HUES6 (cell line): Measurements from ENCODE around the gene PRM1.

Experiments used
- H3K27ac ChIP-seq: 2 replicates; pipeline ENCODE4 v1.7.0; 2013; ENCODE audit warnings: low read depth, mild to moderate bottlenecking, low read length, inconsistent platforms
- H3K27me3 ChIP-seq: 2 replicates; pipeline ENCODE4 v1.6.1; 2013; ENCODE audit warnings: low read length; ENCODE audit not compliant: control insufficient read depth, insufficient read depth
- H3K36me3 ChIP-seq: 2 replicates; pipeline ENCODE4 v1.6.1; 2013; ENCODE audit warnings: low read length; ENCODE audit not compliant: control insufficient read depth, insufficient read depth
- H3K4me1 ChIP-seq: 2 replicates; pipeline ENCODE4 v1.6.1; 2013; ENCODE audit warnings: low read length; ENCODE audit not compliant: control insufficient read depth, insufficient read depth
- H3K4me3 ChIP-seq: 2 replicates; pipeline ENCODE4 v1.5.1; 2013; ENCODE audit warnings: low read depth, low read length
- H3K9ac ChIP-seq: one replicate; pipeline ENCODE4 v1.6.1; 2013; ENCODE audit warnings: mild to moderate bottlenecking, low read length
- H3K9me3 ChIP-seq: 2 replicates; pipeline ENCODE4 v1.6.1; 2013; ENCODE audit warnings: low read depth, low read length; ENCODE audit not compliant: control insufficient read depth, insufficient read depth

The PRM1 gene

DNA sequence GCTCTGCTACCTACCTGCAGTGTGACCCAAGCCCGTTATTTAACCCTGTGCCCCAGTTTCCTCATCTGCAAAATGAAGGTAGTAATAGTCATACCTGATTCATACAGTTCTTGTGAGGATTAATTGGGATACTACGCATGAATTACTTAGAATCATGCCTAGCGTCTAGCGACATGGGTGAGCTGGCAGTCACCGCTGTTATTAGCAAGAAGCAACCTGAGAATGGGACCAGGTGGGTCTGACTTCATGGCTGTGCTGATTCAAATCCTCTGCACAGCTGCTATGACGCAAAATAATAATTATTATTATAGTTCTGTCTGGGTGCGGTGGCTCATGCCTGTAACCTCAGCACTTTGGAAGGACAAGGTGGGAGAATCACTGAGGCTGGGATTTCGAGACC, 33.0 kb downstream of the PRM1 start:
- no peak overlapping the region for H3K27ac ChIP-seq
- no peak overlapping the region for H3K4me3 ChIP-seq
- H3K4me1 ChIP-seq, result peaks cover 4% of the 10 kb centered on the region; the same call in 1 of the 2 replicates
- H3K27me3 ChIP-seq, result no peaks in the 10 kb centered on the region; the same call in 1 of the 2 replicates
- H3K9ac ChIP-seq, result no peak overlapping the region
- H3K9me3 ChIP-seq, result no peaks in the 10 kb centered on the region
- peaks cover 5% of the 10 kb centered on the region; the same call in 1 of the 2 replicates for H3K36me3 ChIP-seq

DNA sequence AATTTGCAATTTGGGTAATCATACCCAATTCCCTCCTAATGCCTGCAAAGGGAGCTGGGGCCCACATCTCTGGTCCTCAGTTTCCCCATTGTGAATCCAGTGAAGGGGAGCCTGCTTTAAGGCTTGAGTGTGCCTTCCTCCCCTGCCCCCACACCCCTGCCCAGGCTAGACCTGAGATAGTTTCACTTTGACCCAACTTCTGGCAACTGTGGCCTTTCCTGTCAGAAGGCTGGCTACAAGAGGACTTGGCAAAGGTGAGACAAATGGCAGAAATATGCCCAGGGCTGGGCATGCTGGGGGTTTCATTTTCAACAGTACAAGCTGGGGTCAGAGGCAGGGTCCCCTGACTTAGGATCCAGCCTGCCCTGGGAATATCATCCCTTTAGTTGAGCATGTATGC, 35.1 kb downstream of the PRM1 start:
- no peaks in the 10 kb centered on the region for H3K9me3 ChIP-seq
- H3K27me3 ChIP-seq, result no peaks in the 10 kb centered on the region; the same call in 1 of the 2 replicates
- H3K4me3 ChIP-seq, result no peak overlapping the region
- H3K27ac ChIP-seq, result no peak overlapping the region
- H3K9ac ChIP-seq, result no peak overlapping the region
- H3K36me3 ChIP-seq, result no peaks in the 10 kb centered on the region
- peaks cover 4% of the 10 kb centered on the region; the same call in 1 of the 2 replicates for H3K4me1 ChIP-seq

DNA sequence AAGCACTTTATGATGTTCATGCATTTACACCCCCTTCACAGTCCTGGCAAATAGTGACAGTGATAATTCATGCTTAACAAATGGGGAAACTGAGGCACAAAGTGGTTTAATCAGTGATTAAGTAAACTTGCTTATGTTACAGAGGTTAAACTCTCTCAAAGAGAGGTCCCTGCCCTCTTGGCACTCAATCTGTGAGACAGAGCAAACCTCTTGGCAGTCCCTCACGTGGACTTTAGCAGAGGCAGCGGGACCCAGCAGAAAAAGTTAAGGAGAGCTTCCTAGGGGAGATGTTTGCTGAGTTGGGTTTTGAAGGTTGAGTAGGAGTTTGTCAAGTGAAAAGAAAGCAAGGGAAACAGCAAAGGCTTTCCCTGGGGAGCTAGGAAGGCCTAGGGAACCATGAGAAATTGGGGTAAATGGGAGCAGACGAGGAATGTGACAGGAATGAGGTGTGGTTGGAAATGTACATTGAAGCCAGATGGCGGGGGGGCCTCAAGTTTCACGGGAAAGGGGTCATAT, 35.9 kb downstream of the PRM1 start:
- H3K4me1 ChIP-seq, result peaks cover 4% of the 10 kb centered on the region; the same call in 1 of the 2 replicates
- H3K9me3 ChIP-seq, result no peaks in the 10 kb centered on the region
- no peaks in the 10 kb centered on the region for H3K36me3 ChIP-seq
- H3K27ac ChIP-seq, result no peak overlapping the region
- H3K4me3 ChIP-seq, result no peak overlapping the region
- H3K27me3 ChIP-seq, result no peaks in the 10 kb centered on the region; the same call in 1 of the 2 replicates
- no peak overlapping the region for H3K9ac ChIP-seq

DNA sequence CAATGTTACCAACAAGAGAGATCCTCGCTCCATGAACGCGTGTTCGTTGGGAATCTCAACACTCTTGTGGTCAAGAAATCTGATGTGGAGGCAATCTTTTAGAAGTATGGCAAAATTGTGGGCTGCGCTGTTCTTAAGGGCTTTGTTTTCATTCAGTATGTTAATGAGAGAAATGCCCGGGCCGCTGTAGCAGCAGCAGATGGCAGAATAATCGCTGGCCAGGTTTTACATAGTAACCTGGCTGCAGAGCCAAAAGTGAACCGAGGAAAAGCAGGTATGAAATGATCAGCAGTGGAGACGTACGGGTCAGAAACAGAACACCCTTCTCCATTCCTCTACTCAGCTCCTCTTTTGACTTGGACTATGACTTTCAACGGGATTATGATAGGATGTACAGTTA, 38.5 kb downstream of the PRM1 start:
- H3K4me1 ChIP-seq, result no peaks in the 10 kb centered on the region
- H3K9me3 ChIP-seq, result 0 out of 2 replicates have a peak, but pooled peaks cover 3% of the 10 kb centered on the region
- no peaks in the 10 kb centered on the region for H3K36me3 ChIP-seq
- H3K4me3 ChIP-seq, result no peak overlapping the region
- H3K27ac ChIP-seq, result no peak overlapping the region
- H3K27me3 ChIP-seq, result no peaks in the 10 kb centered on the region; the same call in 1 of the 2 replicates
- H3K9ac ChIP-seq, result no peak overlapping the region

DNA sequence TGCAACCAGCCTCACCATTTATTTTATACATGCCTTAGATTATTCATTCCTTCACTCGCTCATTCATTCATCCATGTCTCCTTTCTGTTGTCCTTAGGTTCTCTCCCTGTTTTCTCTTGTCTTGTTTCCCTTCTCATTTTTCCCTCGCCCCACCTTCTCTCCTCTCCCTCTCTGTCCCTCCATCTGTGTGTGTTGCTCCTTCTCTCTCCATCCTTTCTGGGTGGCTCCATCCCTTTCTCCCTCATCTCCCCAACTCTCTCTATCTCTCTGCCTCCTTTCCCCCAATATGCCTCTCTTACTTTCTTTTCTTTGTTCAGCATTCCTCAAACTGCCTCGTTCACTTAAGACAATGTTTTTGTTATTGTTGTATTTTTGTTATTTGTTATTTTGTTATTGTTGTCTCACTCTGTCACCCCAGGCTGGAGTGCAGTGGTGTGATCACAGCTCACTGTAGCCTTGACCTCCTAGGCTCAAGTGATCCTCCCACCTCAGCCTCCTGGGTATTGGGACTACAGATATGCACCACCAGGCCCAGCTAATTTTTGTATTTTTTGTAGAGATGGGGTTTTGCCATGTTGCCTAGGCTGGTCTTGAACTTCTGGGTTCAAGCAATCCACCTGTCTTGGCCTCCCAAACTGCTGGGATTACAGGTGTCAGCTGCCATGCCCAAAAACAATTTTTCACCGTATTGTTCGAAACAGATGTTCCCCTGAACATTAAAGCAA, 39.5 kb downstream of the PRM1 start:
- no peaks in the 10 kb centered on the region; the same call in 1 of the 2 replicates for H3K27me3 ChIP-seq
- no peak overlapping the region for H3K27ac ChIP-seq
- H3K4me3 ChIP-seq, result no peak overlapping the region
- H3K9me3 ChIP-seq, result 0 out of 2 replicates have a peak, but pooled peaks cover 3% of the 10 kb centered on the region
- H3K36me3 ChIP-seq, result no peaks in the 10 kb centered on the region
- no peak overlapping the region for H3K9ac ChIP-seq
- H3K4me1 ChIP-seq, result no peaks in the 10 kb centered on the region

DNA sequence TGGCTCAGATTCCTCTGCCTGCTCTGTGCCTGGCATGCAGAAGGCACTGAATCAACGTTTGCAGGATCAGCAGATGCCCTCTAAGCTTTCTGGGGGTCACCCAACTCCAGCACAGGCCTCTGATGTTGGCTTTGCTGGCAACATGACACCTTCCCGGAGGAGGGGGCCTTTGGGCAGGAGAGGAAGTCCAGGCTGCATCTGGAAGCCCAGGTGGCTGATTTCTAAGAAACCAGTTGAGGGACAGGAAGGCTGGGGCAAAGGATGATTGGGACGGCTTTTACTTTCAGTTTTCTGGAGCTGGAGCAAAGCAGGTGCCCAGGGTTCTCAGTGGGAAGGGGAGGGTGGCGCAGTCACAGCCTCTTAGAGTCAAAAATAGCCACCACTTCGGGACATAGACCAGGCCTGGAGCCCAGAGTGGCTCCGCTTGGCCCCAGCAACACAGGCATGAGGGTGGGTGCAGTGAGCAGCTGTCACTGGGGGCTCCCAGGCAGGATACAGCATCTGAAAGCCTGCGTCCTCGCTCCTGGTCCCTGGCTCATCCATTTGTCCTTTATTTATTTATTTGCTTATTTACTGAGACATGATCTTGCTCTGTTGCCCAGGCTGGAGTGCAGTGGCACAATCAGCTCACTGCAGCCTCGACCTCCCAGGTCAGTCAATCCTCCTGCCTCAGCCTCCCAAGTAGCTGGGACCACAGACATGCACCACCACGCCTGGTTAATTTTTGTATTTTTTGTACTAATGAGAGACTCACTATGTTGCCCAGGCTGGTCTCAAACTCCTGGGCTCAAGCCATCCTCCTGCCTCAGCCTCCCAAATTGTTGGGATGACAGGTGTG, 40.3 kb downstream of the PRM1 start:
- H3K9ac ChIP-seq, result no peak overlapping the region
- H3K36me3 ChIP-seq, result no peaks in the 10 kb centered on the region
- no peak overlapping the region for H3K27ac ChIP-seq
- no peak overlapping the region for H3K4me3 ChIP-seq
- no peaks in the 10 kb centered on the region; the same call in 1 of the 2 replicates for H3K27me3 ChIP-seq
- H3K4me1 ChIP-seq, result no peaks in the 10 kb centered on the region
- 0 out of 2 replicates have a peak, but pooled peaks cover 3% of the 10 kb centered on the region for H3K9me3 ChIP-seq

DNA sequence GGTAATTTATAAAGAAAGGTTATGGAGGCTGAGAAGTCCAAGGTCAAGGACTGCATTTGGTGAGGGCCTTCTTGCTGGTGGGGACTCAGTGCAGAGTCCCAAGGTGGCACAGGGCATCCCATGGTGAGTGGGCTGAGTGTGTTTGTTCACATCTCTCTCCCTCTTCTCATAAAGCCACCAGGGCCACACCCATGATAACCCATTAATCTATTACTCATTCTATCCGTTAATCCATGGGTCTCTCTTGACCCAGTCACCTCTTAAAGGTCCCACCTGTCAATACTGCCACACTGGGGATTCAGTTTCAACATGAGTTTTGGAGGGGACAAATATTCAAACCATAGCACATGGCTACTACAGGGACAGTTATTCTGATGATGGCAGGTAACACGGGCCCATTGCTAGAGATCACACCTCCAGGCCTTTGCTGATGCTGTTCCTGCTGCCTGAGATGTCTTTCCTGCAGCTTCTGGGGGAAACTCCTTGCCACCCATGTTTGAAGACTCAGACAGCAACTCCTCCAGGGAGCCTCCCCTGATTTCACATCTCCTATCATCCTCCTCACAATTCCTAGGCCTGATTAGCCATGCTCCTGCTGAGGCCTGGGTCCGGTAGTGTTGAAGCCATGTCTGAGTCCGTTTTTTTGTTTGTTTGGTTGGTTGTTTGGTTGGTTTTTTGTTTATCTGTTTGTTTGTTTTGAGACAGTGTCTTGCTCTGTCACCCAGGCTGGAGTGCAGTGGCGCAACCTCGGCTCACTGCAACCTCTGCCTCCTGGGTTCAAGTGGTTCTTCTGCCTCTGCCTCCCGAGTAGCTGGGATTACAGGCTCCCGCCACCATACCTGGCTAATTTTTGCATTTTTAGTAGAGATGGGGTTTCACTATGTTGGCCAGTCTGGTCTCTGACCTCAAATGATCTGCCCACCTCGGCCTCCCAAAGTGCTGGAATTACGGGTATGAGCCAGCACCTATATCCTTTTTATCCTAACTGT, 41.2 kb downstream of the PRM1 start:
- Histone ChIP-seq H3K4me1 (no peaks in the 10 kb centered on the region), H3K36me3 (no peaks in the 10 kb centered on the region), H3K9ac (no peak overlapping the region), H3K27ac (no peak overlapping the region), H3K4me3 (no peak overlapping the region), H3K9me3 (0 out of 2 replicates have a peak, but pooled peaks cover 3% of the 10 kb centered on the region), H3K27me3 (no peaks in the 10 kb centered on the region; the same call in 1 of the 2 replicates)

DNA sequence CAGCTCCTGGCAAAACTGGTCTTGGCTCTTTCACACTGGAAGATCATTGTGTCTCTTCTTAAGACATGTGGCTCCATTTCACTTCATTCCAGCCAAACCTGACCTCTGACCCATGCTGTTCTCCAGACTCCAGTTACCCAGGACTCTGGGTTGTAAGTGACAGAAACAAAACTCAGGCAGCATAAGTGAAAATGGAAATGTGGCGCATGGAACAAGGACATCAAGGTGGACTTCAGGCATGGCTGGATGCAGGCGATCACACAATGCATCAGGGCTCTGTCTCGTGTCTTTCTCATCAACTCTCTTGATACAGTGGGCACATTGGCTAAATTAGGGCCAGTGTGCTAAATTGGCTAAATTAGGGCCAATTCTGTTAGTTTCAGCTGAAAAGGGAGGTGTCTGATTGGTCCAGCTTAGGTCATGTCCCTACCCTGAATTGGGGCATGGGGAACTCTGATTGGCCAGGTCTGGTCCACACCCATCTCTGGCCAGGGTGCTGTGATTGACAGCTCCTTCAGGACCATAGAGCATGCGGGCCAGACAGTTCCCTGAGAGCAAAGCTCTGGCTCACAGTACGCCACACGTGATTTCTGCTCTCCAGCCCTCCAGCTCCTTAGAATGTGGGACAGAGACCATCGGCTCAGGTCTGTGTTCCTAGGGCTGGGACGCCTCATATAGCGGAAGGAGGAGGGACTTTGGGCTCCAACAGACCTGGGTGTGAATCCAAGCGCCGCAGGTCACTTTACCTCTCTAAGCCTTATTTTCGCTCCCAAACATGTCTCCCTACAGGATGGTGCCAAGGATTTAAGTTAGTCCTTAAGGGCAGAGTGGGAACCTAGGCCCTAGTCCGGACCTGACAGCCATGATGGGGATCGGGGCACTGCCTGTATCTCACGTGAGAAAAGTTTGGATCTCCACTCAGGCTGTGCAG, 42.6 kb downstream of the PRM1 start:
- Histone ChIP-seq H3K27me3 (no peaks in the 10 kb centered on the region), H3K4me3 (no peak overlapping the region), H3K9me3 (0 out of 2 replicates have a peak, but pooled peaks cover 3% of the 10 kb centered on the region), H3K27ac (no peak overlapping the region), H3K4me1 (no peaks in the 10 kb centered on the region), H3K9ac (no peak overlapping the region), H3K36me3 (no peaks in the 10 kb centered on the region)

DNA sequence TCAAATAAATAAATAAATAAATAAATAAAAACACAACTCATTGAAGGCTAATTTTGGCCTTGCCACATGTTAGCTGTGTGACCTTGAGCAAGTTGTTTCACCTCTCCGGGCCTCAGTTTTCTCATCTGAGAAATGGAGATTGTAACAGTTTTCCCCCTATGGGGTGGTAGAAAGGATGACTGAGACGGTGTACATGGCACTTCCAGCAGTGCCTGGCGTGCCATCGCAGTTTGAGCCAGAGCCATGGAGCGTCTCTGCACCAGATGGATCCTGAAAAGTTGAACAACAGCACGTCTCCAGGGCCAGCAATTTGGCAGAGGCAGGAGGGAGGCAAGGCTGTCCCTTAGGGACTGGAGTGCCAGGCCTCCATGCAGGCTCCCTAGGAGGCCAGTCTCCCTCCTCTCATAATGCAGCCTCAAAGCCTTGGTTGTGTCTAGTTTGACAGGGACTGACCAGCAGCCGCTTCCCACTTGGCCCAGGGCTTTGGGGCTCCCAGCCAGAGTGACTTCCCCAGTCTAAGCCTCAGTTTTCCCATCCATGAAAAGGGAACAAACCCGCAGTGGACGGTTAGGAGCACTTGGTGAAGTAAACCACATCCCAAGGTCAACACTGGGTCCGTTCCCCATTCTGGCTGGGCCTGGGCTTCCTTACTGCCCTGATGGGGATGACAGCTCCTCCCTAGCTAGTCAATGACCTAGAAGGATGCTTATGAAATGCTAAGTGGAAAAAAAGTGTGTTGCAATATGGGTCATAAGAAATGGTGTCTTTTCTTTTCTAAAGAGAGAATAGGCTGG, 44.5 kb downstream of the PRM1 start:
- Histone ChIP-seq H3K27ac (no peak overlapping the region), H3K4me3 (no peak overlapping the region), H3K27me3 (no peaks in the 10 kb centered on the region), H3K4me1 (peaks cover 3% of the 10 kb centered on the region; the same call in 1 of the 2 replicates), H3K36me3 (no peaks in the 10 kb centered on the region), H3K9ac (no peak overlapping the region), H3K9me3 (0 out of 2 replicates have a peak, but pooled peaks cover 3% of the 10 kb centered on the region)
